Skeletal muscle cell (primary cell): ENCODE results near the gene KCNF1.

Source experiments
- DNase-seq: peaks from one replicate; pipeline ENCODE4 v3.0.0-alpha.2; 2010; ENCODE audit warnings: low read depth
- H3K4me3 ChIP-seq: 2 replicates; pipeline ENCODE4 v1.5.1; 2011; ENCODE audit warnings: low read depth, mild to moderate bottlenecking, control low read depth, low read length, moderate library complexity

KCNF1 gene

GRCh38 chr2:10900216-10901109, 11.3 kb upstream of the KCNF1 start:
- no peak overlapping the region for H3K4me3 ChIP-seq
- no peak for DNase-seq

- DNase-seq, result no peak
- H3K4me3 ChIP-seq, result no peak overlapping the region
These were observed 10.4 kb upstream of the KCNF1 start for GRCh38 chr2:10901160-10901939.

GRCh38 chr2:10903861-10904210, 7.9 kb upstream of the KCNF1 start:
- no peak overlapping the region for H3K4me3 ChIP-seq
- DNase-seq, result no peak

GRCh38 chr2:10904455-10904854, 7.3 kb upstream of the KCNF1 start:
- H3K4me3 ChIP-seq, result no peak overlapping the region
- DNase-seq, result no peak

GRCh38 chr2:10905006-10905861, 6.5 kb upstream of the KCNF1 start:
- no peak overlapping the region for H3K4me3 ChIP-seq
- DNase-seq, result no peak

GRCh38 chr2:10905862-10906143, 5.9 kb upstream of the KCNF1 start:
- DNase-seq, result no peak
- H3K4me3 ChIP-seq, result no peak overlapping the region

GRCh38 chr2:10906926-10907625, 4.7 kb upstream of the KCNF1 start:
- no peak for DNase-seq
- H3K4me3 ChIP-seq, result no peak overlapping the region

GRCh38 chr2:10908195-10908594, 3.5 kb upstream of the KCNF1 start:
- no peak for DNase-seq
- no peak overlapping the region for H3K4me3 ChIP-seq

- no peak overlapping the region for H3K4me3 ChIP-seq
- DNase-seq, result no peak
These were observed 2.4 kb upstream of the KCNF1 start for GRCh38 chr2:10909050-10909995.

- no peak for DNase-seq
- H3K4me3 ChIP-seq, result no peak overlapping the region
These were observed 1.8 kb upstream of the KCNF1 start for GRCh38 chr2:10909996-10910341.

GRCh38 chr2:10910625-10911024, 1.1 kb upstream of the KCNF1 start:
- no peak for DNase-seq
- no peak overlapping the region for H3K4me3 ChIP-seq

GRCh38 chr2:10912076-10912731, 470 bp downstream of the KCNF1 start:
- DNase-seq, result no peak
- peak overlapping the region; percentile 41 for H3K4me3 ChIP-seq

- no peak overlapping the region for H3K4me3 ChIP-seq
These were observed 1.2 kb downstream of the KCNF1 start for GRCh38 chr2:10912796-10913455.

GRCh38 chr2:10913501-10914271, 2.0 kb downstream of the KCNF1 start:
- DNase-seq, result no peak

More at GRCh38 chr2:10912796-10913455, 1.2 kb downstream of the KCNF1 start:
- no peak for DNase-seq

GRCh38 chr2:10914272-10914693, 2.5 kb downstream of the KCNF1 start:
- no peak overlapping the region for H3K4me3 ChIP-seq
- no peak for DNase-seq

More at GRCh38 chr2:10913501-10914271, 2.0 kb downstream of the KCNF1 start:
- no peak overlapping the region for H3K4me3 ChIP-seq

- DNase-seq, result no peak
- H3K4me3 ChIP-seq, result no peak overlapping the region
These were observed 3.5 kb downstream of the KCNF1 start for GRCh38 chr2:10915236-10915635.
